Fibroblast of skin of scalp (primary cell): ENCODE results near the gene PLEKHA8.

Experiments used
- DNase-seq: peaks from one replicate; pipeline ENCODE4 v3.0.0-alpha.2; 2013

The PLEKHA8 gene

GRCh38 chr7:30026229-30027064 lies 1.8 kb upstream of the PLEKHA8 start, which contains the start of gene FKBP14:
Gene FKBP14 (minus strand): TSS chr7:30026702. CDS start chr7:30026508, 194 bp downstream.
- DNase-seq: peak; percentile 100

GRCh38 chr7:30027065-30027456 lies 1.2 kb upstream of the PLEKHA8 start:
- no peak for DNase-seq

- no peak for DNase-seq
Measured at GRCh38 chr7:30027740-30028215, 434 bp upstream of the PLEKHA8 start.

GRCh38 chr7:30028749-30029635 lies 780 bp downstream of the PLEKHA8 start:
- DNase-seq: peak; percentile 35

- DNase-seq: no peak
Measured at GRCh38 chr7:30029696-30030095, 1.5 kb downstream of the PLEKHA8 start.

GRCh38 chr7:30032310-30033125 lies 4.3 kb downstream of the PLEKHA8 start:
- peak; percentile 51 for DNase-seq

- DNase-seq: no peak
Measured at GRCh38 chr7:30034501-30034900, 6.3 kb downstream of the PLEKHA8 start.

GRCh38 chr7:30036220-30036619 lies 8.0 kb downstream of the PLEKHA8 start:
- DNase-seq: no peak

GRCh38 chr7:30038196-30038980 lies 10.2 kb downstream of the PLEKHA8 start:
- peak; percentile 20 for DNase-seq

GRCh38 chr7:30040938-30041337 lies 12.7 kb downstream of the PLEKHA8 start:
- DNase-seq: no peak

GRCh38 chr7:30041526-30042269 lies 13.5 kb downstream of the PLEKHA8 start:
- peak; percentile 44 for DNase-seq

GRCh38 chr7:30046127-30046770 lies 18.0 kb downstream of the PLEKHA8 start:
- no peak for DNase-seq

- no peak for DNase-seq
Measured at GRCh38 chr7:30047124-30047523, 18.9 kb downstream of the PLEKHA8 start.

- DNase-seq: no peak
Measured at GRCh38 chr7:30048582-30048981, 20.4 kb downstream of the PLEKHA8 start.

- no peak for DNase-seq
Measured at GRCh38 chr7:30049173-30049572, 21.0 kb downstream of the PLEKHA8 start.

- no peak for DNase-seq
Measured at GRCh38 chr7:30053068-30053467, 24.9 kb downstream of the PLEKHA8 start.

GRCh38 chr7:30057741-30058140 lies 29.5 kb downstream of the PLEKHA8 start:
- peak; percentile 74 for DNase-seq

GRCh38 chr7:30061786-30062185 lies 33.6 kb downstream of the PLEKHA8 start:
- DNase-seq: peak; percentile 19

GRCh38 chr7:30062587-30062986 lies 34.4 kb downstream of the PLEKHA8 start:
- DNase-seq: peak; percentile 58

- DNase-seq: no peak
Measured at GRCh38 chr7:30065746-30066145, 37.5 kb downstream of the PLEKHA8 start.
